Measurements from ENCODE around the gene SF3B2. TPM values are rescaled to one million over a fixed set of nuclear protein-coding genes. Genes with fewer than 3 reads are reported as not detected.

The SF3B2 gene
- total and polyA plus RNA-seq, 9 donors = 96.9 to 168 (median 137) TPM

DNA sequence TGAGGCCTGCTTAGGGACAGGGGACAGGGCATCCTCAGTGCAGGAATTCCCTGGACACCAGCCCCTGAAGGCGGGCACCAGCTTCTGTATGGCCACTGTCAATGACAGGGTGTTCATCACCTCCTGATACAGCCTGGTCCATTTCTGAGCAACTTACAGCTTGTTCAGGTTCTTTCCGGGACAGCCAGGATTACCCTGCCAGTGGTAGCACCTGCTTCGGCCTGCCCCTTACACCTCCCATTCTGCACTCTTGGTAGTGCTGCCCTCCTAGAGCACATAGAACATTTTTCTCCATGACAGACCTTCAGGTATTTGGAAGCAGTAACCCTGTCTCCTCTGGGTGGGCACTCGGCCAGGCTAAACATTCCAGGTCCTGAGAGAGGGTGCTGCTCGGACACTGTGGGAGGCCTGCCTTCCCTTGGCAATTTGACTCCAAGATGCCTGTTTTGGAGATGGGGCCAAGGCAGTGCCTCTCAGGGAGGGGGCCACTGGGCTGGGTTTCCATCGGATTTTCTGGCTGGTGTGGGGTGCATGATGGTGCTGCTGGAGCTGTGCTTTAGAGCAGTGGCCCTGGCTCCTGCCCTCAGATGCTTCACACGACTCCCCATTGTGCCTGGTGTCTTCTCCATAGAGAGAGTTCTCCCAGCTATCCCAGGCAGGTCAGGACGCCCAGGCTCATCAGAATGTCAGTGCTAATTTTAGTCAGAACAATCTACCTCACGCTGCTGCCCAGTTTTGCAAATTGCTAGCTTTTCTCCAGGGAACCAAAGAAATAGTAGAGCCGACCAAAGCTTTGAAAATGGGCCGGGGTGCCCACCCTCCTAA lies 4.4 kb upstream of the SF3B2 start:
- Histone ChIP-seq H3K9me3 (replicated peaks; ENCODE audit: control insufficient read depth, low read depth, low read length) (no peaks in the 10 kb centered on the region), H3K27ac (ENCODE audit: low read length) (no peak overlapping the region), H3K27me3 (ENCODE audit: control insufficient read depth, insufficient read depth, low read length) (peaks cover 21% of the 10 kb centered on the region), H3K4me3 (ENCODE audit: low read length) (no peak overlapping the region), H3K4me1 (ENCODE audit: control insufficient read depth, insufficient read depth, low read length) (peaks cover 19% of the 10 kb centered on the region), H3K36me3 (ENCODE audit: control insufficient read depth, insufficient read depth, low read length) (peaks cover under 1% of the 10 kb centered on the region)
- WGBS (ENCODE audit: insufficient coverage) = 71% methylated on average over 9 of the region's 11 CpGs
- no peak for DNase-seq

GRCh38 chr11:66048547-66049323 lies 3.4 kb upstream of the SF3B2 start, which contains the start of gene GAL3ST3:
Gene GAL3ST3 (minus strand): TSS chr11:66049161. CDS start chr11:66045415, 3,746 bp downstream.
- Histone ChIP-seq H3K36me3 (ENCODE audit: control insufficient read depth, insufficient read depth, low read length) (peaks cover 10% of the 10 kb centered on the region), H3K9me3 (replicated peaks; ENCODE audit: control insufficient read depth, low read depth, low read length) (no peaks in the 10 kb centered on the region), H3K4me3 (ENCODE audit: low read length) (no peak within 1 kb of the TSS), H3K4me1 (ENCODE audit: control insufficient read depth, insufficient read depth, low read length) (peaks cover 27% of the 10 kb centered on the region), H3K27ac (ENCODE audit: low read length) (no peak within 1 kb of the TSS), H3K27me3 (ENCODE audit: control insufficient read depth, insufficient read depth, low read length) (peaks cover 21% of the 10 kb centered on the region)
- DNase-seq = no peak
- WGBS (ENCODE audit: insufficient coverage) = 3% methylated on average over 19 of the region's 39 CpGs

- no peak for DNase-seq
- no peak overlapping the region for H3K4me3 ChIP-seq (ENCODE audit: low read length)
- peaks cover 21% of the 10 kb centered on the region for H3K27me3 ChIP-seq (ENCODE audit: control insufficient read depth, insufficient read depth, low read length)
- peaks cover 26% of the 10 kb centered on the region for H3K36me3 ChIP-seq (ENCODE audit: control insufficient read depth, insufficient read depth, low read length)
- H3K9me3 ChIP-seq (replicated peaks; ENCODE audit: control insufficient read depth, low read depth, low read length) = no peaks in the 10 kb centered on the region
- H3K27ac ChIP-seq (ENCODE audit: low read length) = peak overlapping the region; percentile 97
- H3K4me1 ChIP-seq (ENCODE audit: control insufficient read depth, insufficient read depth, low read length) = peaks cover 23% of the 10 kb centered on the region
- 83% methylated on average over 3 of the region's 5 CpGs for WGBS (ENCODE audit: insufficient coverage)
Measured at GRCh38 chr11:66050581-66051231, 1.5 kb upstream of the SF3B2 start.

DNA sequence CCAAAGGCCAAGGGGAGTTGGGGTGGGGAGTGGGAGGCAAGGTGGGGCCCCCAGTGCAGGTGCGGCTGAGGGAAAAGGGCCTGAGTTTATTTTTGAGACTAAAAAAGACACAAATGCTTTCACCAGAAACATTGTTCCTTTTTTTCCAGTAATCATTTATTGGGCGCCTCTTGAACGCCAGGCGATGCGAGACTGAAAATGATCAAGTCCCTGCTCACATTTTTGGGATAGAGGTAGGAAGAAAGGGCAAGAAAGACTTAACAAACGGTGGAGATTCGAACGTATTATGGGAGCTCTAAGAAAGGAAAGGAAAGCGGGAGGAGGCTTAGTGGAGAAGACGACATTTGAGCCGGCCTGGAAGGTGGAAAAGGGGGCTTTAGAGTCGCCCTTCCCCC lies 796 bp upstream of the SF3B2 start:
- 7% methylated on average over 10 of the region's 12 CpGs for WGBS (ENCODE audit: insufficient coverage)
- Histone ChIP-seq H3K36me3 (ENCODE audit: control insufficient read depth, insufficient read depth, low read length) (peaks cover 28% of the 10 kb centered on the region), H3K27me3 (ENCODE audit: control insufficient read depth, insufficient read depth, low read length) (peaks cover 19% of the 10 kb centered on the region), H3K4me3 (ENCODE audit: low read length) (peak overlapping the region; percentile 92), H3K9me3 (replicated peaks; ENCODE audit: control insufficient read depth, low read depth, low read length) (no peaks in the 10 kb centered on the region), H3K4me1 (ENCODE audit: control insufficient read depth, insufficient read depth, low read length) (peaks cover 23% of the 10 kb centered on the region), H3K27ac (ENCODE audit: low read length) (peak overlapping the region; percentile 97)
- DNase-seq = no peak

GRCh38 chr11:66052664-66052982 lies 459 bp downstream of the SF3B2 start:
- Histone ChIP-seq H3K9me3 (replicated peaks; ENCODE audit: control insufficient read depth, low read depth, low read length) (no peaks in the 10 kb centered on the region), H3K27me3 (ENCODE audit: control insufficient read depth, insufficient read depth, low read length) (peaks cover 13% of the 10 kb centered on the region), H3K4me1 (ENCODE audit: control insufficient read depth, insufficient read depth, low read length) (peaks cover 23% of the 10 kb centered on the region), H3K27ac (ENCODE audit: low read length) (peak overlapping the region; percentile 81), H3K4me3 (ENCODE audit: low read length) (peak overlapping the region; percentile 92), H3K36me3 (ENCODE audit: control insufficient read depth, insufficient read depth, low read length) (peaks cover 40% of the 10 kb centered on the region)
- 2% methylated on average over 9 of the region's 17 CpGs for WGBS (ENCODE audit: insufficient coverage)
- DNase-seq = no peak

GRCh38 chr11:66055021-66055420 lies 2.9 kb downstream of the SF3B2 start:
- WGBS (ENCODE audit: insufficient coverage) = 100% methylated on average over 3 of the region's 7 CpGs
- no peak overlapping the region for H3K27ac ChIP-seq (ENCODE audit: low read length)
- no peak for DNase-seq
- no peaks in the 10 kb centered on the region for H3K27me3 ChIP-seq (ENCODE audit: control insufficient read depth, insufficient read depth, low read length)
- H3K4me3 ChIP-seq (ENCODE audit: low read length) = no peak overlapping the region
- no peaks in the 10 kb centered on the region for H3K9me3 ChIP-seq (replicated peaks; ENCODE audit: control insufficient read depth, low read depth, low read length)
- peaks cover 62% of the 10 kb centered on the region for H3K36me3 ChIP-seq (ENCODE audit: control insufficient read depth, insufficient read depth, low read length)
- H3K4me1 ChIP-seq (ENCODE audit: control insufficient read depth, insufficient read depth, low read length) = peaks cover 19% of the 10 kb centered on the region

DNA sequence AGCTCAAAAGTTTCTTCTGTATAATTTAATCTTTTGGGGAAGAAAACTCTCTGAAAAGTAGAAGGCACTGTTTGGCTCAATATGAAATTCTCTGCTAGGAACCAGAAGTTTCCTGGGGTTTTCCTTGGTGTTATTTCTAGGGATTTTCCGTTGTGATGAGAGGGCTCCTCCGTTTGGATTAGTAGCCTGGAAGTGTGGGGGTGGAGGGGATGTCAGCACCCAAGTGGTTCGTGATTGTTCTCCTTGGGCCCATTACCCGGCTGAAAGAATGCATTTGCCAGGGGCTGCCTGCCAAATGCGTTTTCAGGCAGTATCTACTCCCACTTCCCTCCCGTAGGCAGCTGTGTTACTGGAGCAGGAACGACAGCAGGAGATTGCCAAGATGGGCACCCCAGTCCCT lies 4.3 kb downstream of the SF3B2 start:
- WGBS (ENCODE audit: insufficient coverage) = 21% methylated on average over 4 of the region's 7 CpGs
- Histone ChIP-seq H3K36me3 (ENCODE audit: control insufficient read depth, insufficient read depth, low read length) (peaks cover 76% of the 10 kb centered on the region), H3K4me1 (ENCODE audit: control insufficient read depth, insufficient read depth, low read length) (peaks cover 9% of the 10 kb centered on the region), H3K9me3 (replicated peaks; ENCODE audit: control insufficient read depth, low read depth, low read length) (no peaks in the 10 kb centered on the region), H3K27ac (ENCODE audit: low read length) (no peak overlapping the region), H3K27me3 (ENCODE audit: control insufficient read depth, insufficient read depth, low read length) (no peaks in the 10 kb centered on the region), H3K4me3 (ENCODE audit: low read length) (no peak overlapping the region)
- no peak for DNase-seq

GRCh38 chr11:66059966-66060680 lies 8.0 kb downstream of the SF3B2 start:
- H3K4me1 ChIP-seq (ENCODE audit: control insufficient read depth, insufficient read depth, low read length) = no peaks in the 10 kb centered on the region
- H3K27me3 ChIP-seq (ENCODE audit: control insufficient read depth, insufficient read depth, low read length) = no peaks in the 10 kb centered on the region
- H3K4me3 ChIP-seq (ENCODE audit: low read length) = no peak overlapping the region
- DNase-seq = no peak
- WGBS (ENCODE audit: insufficient coverage) = 94% methylated on average over 6 of the region's 8 CpGs
- peaks cover 78% of the 10 kb centered on the region for H3K36me3 ChIP-seq (ENCODE audit: control insufficient read depth, insufficient read depth, low read length)
- no peaks in the 10 kb centered on the region for H3K9me3 ChIP-seq (replicated peaks; ENCODE audit: control insufficient read depth, low read depth, low read length)
- no peak overlapping the region for H3K27ac ChIP-seq (ENCODE audit: low read length)

- H3K4me1 ChIP-seq (ENCODE audit: control insufficient read depth, insufficient read depth, low read length) = no peaks in the 10 kb centered on the region
- WGBS (ENCODE audit: insufficient coverage) = 88% methylated on average over 2 of the region's 6 CpGs
- no peak overlapping the region for H3K27ac ChIP-seq (ENCODE audit: low read length)
- no peak overlapping the region for H3K4me3 ChIP-seq (ENCODE audit: low read length)
- peaks cover 76% of the 10 kb centered on the region for H3K36me3 ChIP-seq (ENCODE audit: control insufficient read depth, insufficient read depth, low read length)
- no peak for DNase-seq
- no peaks in the 10 kb centered on the region for H3K9me3 ChIP-seq (replicated peaks; ENCODE audit: control insufficient read depth, low read depth, low read length)
- no peaks in the 10 kb centered on the region for H3K27me3 ChIP-seq (ENCODE audit: control insufficient read depth, insufficient read depth, low read length)
Measured at GRCh38 chr11:66061268-66061667, 9.1 kb downstream of the SF3B2 start.
